Lower lobe of right lung (tissue), 2 donors: Measurements from ENCODE around the gene MTCH2. TPM values are rescaled to one million over a fixed set of nuclear protein-coding genes. Genes with fewer than 3 reads are reported as not detected.

Source experiments
- ATAC-seq, 2 donors: fragments of 200-7000 bp; cut with Tn5 transposase; one replicate each; pipeline ENCODE4 v1.9.1; 2020 to 2022; ENCODE audit warnings: mild to moderate bottlenecking in 2 of 2, moderate library complexity in 2 of 2
- DNase-seq: peaks from one replicate; pipeline ENCODE4 v3.0.0-alpha.2; 2020
- H3K27ac ChIP-seq: fragments of 200-600 bp; one replicate; pipeline ENCODE4 v1.8.0; 2022
- H3K27me3 ChIP-seq: fragments of 200-600 bp; one replicate; pipeline ENCODE4 v1.8.0; 2022; ENCODE audit warnings: low read depth
- H3K36me3 ChIP-seq: fragments of 200-600 bp; one replicate; pipeline ENCODE4 v1.8.0; 2022; ENCODE audit warnings: mild to moderate bottlenecking
- H3K4me1 ChIP-seq: fragments of 200-600 bp; one replicate; pipeline ENCODE4 v1.8.0; 2022
- H3K4me3 ChIP-seq: fragments of 200-600 bp; one replicate; pipeline ENCODE4 v1.8.0; 2022; ENCODE audit warnings: mild to moderate bottlenecking
- H3K9me3 ChIP-seq: fragments of 200-600 bp; one replicate; pipeline ENCODE4 v1.8.0; 2022
- intact Hi-C: fragments of 100-400 bp; cut with DNase I; formaldehyde crosslinking; loops from one replicate; pipeline ENCODE4 v1.11.0; 2022
- total RNA-seq: library from RNA; stranded (reverse); fragmentation: NEBNext Ultra II Directional; extraction: Animal tissue kit (Norgen Biotek cat#: 25700); gene quantifications from one replicate; pipeline ENCODE4 v1.2.1, GENCODE V29; 2021
- TF ChIP-seq, protein P1 (sequence below): fragments of 200-600 bp; IDR thresholded peaks from one replicate; pipeline ENCODE4 v1.8.0; 2022; ENCODE audit warnings: antibody characterized with exemption, mild to moderate bottlenecking
- donor health status: DM: no; HTN: yes; CAD: no; lungs with severe emphysema.

MTCH2 gene
- total RNA-seq, 1 donor from 2014 or later = 53.1 TPM

DNA sequence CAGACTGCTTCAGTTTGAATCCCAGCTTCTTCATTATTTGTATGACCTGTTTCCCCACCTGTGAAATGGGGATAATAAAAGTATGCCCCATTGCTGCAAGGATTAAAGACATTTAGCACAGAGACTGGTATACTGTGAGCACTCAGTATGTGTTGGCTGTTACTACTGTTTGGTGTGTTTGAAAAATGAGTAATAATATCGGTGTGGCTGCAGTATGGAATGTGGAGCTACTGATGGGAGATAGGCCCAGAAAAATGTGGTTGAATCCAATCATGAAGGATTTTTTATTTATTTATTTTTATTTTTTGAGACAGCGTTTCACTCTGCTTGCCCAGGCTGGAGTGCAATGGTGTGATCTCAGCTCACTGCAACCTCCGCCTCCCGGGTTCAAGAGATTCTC is 39.1 kb downstream of the MTCH2 start:
- no peak overlapping the region for H3K4me3 ChIP-seq
- no peak overlapping the region for H3K27ac ChIP-seq
- DNase-seq (no peak), ATAC-seq (no peak)
- no peaks in the 10 kb centered on the region for H3K4me1 ChIP-seq
- no peaks in the 10 kb centered on the region for H3K9me3 ChIP-seq
- H3K36me3 ChIP-seq = no peaks in the 10 kb centered on the region
- no peaks in the 10 kb centered on the region for H3K27me3 ChIP-seq
- TF ChIP-seq, protein P1, sequence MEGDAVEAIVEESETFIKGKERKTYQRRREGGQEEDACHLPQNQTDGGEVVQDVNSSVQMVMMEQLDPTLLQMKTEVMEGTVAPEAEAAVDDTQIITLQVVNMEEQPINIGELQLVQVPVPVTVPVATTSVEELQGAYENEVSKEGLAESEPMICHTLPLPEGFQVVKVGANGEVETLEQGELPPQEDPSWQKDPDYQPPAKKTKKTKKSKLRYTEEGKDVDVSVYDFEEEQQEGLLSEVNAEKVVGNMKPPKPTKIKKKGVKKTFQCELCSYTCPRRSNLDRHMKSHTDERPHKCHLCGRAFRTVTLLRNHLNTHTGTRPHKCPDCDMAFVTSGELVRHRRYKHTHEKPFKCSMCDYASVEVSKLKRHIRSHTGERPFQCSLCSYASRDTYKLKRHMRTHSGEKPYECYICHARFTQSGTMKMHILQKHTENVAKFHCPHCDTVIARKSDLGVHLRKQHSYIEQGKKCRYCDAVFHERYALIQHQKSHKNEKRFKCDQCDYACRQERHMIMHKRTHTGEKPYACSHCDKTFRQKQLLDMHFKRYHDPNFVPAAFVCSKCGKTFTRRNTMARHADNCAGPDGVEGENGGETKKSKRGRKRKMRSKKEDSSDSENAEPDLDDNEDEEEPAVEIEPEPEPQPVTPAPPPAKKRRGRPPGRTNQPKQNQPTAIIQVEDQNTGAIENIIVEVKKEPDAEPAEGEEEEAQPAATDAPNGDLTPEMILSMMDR = no peak
- intact Hi-C loops = no loop called here

DNA sequence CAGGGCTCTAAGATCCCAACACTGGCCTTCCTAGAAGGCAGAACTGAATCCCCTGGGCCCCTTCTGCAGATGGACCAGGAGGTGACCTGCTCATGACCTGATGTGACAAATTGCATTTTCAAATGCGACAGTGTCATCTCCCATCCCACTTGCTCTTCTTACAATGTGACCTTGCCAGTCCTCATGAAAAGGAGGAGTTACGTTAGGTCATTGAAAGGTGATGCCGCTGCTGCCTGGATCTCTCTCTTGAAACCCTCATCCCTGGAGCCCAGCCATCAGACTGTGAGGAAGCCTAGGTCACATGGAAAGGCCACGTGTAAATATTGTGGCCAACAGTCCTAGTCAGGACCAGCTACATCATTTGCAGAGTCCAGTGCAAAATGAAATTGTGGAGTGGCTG is 42.5 kb downstream of the MTCH2 start:
- Histone ChIP-seq H3K4me3 (no peak overlapping the region), H3K36me3 (no peaks in the 10 kb centered on the region), H3K27ac (no peak overlapping the region), H3K4me1 (no peaks in the 10 kb centered on the region), H3K9me3 (no peaks in the 10 kb centered on the region), H3K27me3 (peaks cover 7% of the 10 kb centered on the region)
- ATAC-seq (no peak), DNase-seq (no peak)
- intact Hi-C loops = no loop called here
- TF ChIP-seq, protein P1 = no peak

DNA sequence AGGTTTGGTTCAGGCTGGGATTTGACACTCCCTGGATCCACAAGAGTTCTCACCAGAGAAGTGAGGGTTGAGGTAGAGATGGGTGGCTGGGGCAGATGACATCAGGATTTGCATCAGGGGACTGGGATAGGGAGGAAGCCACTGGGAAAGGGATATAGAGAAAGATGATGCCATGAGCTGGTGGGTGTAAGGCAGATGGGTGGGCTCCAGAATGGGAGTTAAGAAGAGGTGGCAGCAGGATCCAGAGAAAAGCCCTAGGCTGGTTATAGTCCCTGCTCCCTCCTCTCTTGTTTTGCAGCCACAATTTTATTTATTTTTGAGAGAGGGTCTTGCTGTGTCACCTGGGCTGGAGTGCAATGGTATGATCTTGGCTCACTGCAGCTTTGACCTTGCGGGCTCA is 46.4 kb downstream of the MTCH2 start:
- ATAC-seq (no peak), DNase-seq (no peak)
- no peaks in the 10 kb centered on the region for H3K36me3 ChIP-seq
- peaks cover 6% of the 10 kb centered on the region for H3K4me1 ChIP-seq
- TF ChIP-seq, protein P1 = no peak
- intact Hi-C loops = no loop called here
- H3K27me3 ChIP-seq = peaks cover 37% of the 10 kb centered on the region
- no peak overlapping the region for H3K27ac ChIP-seq
- no peak overlapping the region for H3K4me3 ChIP-seq
- no peaks in the 10 kb centered on the region for H3K9me3 ChIP-seq

DNA sequence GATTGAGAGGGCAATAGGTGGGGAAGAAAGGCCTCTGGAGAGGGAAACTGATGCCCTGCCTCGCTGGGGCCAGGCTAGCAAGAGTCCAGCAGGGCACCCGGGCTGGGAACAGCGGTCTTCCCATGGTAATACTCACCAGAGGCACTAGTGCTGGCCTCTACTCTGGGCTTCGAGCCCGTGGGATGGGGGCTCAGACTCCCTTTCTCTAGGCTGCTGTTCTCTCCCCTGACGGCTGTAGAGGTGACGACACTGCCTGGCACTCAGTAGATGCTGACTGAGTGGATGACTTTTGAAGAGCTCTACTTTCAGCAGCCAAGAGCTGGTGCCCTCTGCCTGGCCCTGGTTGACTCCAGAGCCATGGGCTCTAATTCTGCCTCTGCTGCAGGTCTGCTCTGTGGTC is 47.3 kb downstream of the MTCH2 start:
- no peak for DNase-seq
- H3K27ac ChIP-seq = no peak overlapping the region
- peaks cover 43% of the 10 kb centered on the region for H3K27me3 ChIP-seq
- H3K36me3 ChIP-seq = no peaks in the 10 kb centered on the region
- no peak overlapping the region for H3K4me3 ChIP-seq
- intact Hi-C loops = no loop called here
- peaks cover 6% of the 10 kb centered on the region for H3K4me1 ChIP-seq
- no peak for ATAC-seq
- TF ChIP-seq, protein P1 = no peak
- no peaks in the 10 kb centered on the region for H3K9me3 ChIP-seq

DNA sequence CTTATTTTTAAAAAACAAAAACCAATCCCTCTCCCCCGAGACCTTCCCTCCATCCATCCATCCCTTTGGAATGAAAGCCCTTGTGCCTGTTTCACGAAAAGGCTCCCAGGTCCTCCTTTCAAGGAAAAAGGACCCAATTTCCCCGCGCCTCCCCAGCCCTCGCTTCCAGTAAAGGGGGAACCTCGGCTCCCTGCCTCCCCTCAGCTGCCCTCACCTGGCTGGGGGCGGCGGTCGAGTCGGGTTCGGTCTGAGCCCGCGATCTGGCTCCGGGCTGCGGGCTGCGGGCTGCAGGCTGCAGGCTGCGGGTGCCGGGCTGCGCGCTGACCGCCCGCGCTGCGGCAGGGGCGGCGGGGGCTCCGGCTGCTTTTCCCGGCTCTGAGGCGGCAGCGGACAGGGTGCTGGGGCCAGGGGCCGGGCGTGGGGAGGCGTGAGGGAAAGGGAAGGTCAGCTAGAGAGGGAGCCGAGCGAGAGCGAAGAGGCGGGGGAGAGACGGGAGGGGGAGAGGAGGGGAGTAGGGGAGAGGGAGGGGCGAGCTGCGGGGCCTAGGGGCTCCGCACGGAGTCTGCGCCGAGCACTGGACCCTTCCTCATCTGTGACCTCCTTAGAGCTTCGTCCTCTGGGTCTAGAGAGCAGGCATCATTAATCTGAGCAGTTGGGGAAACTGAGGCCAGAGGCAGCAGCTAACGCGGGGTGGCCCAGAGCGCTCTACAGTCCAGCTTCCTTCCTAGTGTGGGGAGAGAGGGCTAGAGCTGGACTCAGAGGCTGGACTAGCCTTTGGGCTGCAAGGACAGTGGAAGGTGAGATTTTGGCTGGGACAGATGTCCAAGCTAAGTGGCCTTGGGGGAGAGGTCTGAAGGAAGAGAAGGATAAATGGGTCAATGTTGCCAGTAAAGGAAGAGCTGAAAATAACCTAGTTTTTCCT is 48.2 kb downstream of the MTCH2 start, which contains the start of gene C1QTNF4:
Gene C1QTNF4, minus strand, starts transcription at position 478 of the 922 bp plus-strand sequence. CDS start 3,601 bp downstream, outside the sequence.
- no peak within 1 kb of the TSS for H3K27ac ChIP-seq
- peaks cover 50% of the 10 kb centered on the region for H3K27me3 ChIP-seq
- no peaks in the 10 kb centered on the region for H3K9me3 ChIP-seq
- H3K4me1 ChIP-seq = peaks cover 6% of the 10 kb centered on the region
- DNase-seq (no peak), ATAC-seq (peak in 1 of 2 donors; percentile 14)
- intact Hi-C loops = no loop called here
- H3K36me3 ChIP-seq = no peaks in the 10 kb centered on the region
- H3K4me3 ChIP-seq = peak within 1 kb of the TSS; percentile 23
- TF ChIP-seq, protein P1 = no peak
